ENCODE results near the gene TMEM97.

Gene TMEM97

DNA sequence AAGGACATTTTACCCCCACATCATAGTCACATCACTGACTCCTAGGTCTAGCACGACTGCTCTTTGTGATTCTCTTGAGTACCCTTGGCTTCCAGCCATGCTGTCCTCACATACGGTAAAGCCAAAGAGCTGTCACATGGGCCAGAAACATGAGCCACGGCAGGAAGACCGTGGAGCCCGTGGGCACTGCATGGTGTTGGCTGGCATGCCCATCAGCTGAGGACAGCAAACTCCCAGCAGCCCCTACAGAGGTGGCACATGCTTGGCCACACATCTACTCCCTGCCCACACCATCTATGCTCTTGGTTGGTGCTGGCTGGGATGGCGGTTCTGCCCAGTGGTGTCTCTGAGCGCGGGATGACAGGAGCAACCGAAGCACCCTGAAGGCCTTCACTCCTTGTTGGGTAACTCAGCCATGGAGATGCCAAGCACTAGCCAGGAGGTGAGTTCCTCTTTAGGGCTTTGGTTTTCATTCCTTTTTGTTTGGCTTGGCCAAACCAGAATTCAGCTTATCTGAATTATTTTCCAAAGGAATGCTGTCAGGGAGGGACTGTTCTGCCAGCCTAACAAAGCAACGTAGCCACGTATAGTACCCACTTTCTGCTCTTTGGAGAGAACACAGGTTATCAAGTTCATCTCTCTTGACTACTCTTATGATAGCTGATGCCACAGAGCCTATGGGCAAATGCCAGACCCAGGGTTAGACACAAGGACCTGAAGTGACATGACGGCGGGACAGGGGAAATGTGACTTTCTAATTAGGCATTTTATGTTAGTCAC lies 26.6 kb downstream of the TMEM97 start:
- TF ChIP-seq, protein P1, sequence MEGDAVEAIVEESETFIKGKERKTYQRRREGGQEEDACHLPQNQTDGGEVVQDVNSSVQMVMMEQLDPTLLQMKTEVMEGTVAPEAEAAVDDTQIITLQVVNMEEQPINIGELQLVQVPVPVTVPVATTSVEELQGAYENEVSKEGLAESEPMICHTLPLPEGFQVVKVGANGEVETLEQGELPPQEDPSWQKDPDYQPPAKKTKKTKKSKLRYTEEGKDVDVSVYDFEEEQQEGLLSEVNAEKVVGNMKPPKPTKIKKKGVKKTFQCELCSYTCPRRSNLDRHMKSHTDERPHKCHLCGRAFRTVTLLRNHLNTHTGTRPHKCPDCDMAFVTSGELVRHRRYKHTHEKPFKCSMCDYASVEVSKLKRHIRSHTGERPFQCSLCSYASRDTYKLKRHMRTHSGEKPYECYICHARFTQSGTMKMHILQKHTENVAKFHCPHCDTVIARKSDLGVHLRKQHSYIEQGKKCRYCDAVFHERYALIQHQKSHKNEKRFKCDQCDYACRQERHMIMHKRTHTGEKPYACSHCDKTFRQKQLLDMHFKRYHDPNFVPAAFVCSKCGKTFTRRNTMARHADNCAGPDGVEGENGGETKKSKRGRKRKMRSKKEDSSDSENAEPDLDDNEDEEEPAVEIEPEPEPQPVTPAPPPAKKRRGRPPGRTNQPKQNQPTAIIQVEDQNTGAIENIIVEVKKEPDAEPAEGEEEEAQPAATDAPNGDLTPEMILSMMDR (IDR thresholded peaks at IDR 0.05; ENCODE audit: control insufficient read depth, extremely low read depth, insufficient read depth): no peak
- no peak overlapping the region for H3K4me3 ChIP-seq (ENCODE audit: low read depth, low read length)
- DNase-seq (ENCODE audit: low read depth): no peak

GRCh38 chr17:28346199-28346580 lies 27.2 kb downstream of the TMEM97 start:
- H3K4me3 ChIP-seq (ENCODE audit: low read depth, low read length): no peak overlapping the region
- TF ChIP-seq, protein P1 (IDR thresholded peaks at IDR 0.05; ENCODE audit: control insufficient read depth, extremely low read depth, insufficient read depth): no peak
- no peak for DNase-seq (ENCODE audit: low read depth)

DNA sequence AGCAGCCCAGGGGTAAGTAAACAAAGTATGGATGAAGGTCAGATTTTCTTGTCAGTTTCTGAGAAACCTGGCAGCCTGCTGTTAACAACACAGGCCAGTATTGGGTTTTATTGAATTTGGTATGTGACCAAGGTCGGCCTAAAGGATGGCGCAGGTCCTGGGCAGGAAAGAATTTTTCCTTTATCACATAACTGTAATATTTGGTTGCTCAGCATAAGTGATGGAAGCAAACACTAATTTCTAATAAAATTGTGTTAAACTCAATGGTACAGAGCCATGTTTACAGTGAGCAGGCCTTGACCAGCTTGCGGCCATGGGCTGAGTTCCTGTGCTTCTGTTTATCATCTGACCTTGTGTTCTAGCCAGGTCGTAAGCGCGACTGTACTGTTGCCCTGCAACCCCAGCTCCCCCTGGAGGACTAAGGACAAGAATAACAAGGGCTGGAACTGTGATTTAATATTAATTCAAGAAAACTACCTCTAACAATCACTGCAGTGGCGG lies 27.8 kb downstream of the TMEM97 start:
- TF ChIP-seq, protein P1 (IDR thresholded peaks at IDR 0.05; ENCODE audit: control insufficient read depth, extremely low read depth, insufficient read depth): peak; percentile 81
- peak; percentile 81 for DNase-seq (ENCODE audit: low read depth)
- H3K4me3 ChIP-seq (ENCODE audit: low read depth, low read length): no peak overlapping the region

DNA sequence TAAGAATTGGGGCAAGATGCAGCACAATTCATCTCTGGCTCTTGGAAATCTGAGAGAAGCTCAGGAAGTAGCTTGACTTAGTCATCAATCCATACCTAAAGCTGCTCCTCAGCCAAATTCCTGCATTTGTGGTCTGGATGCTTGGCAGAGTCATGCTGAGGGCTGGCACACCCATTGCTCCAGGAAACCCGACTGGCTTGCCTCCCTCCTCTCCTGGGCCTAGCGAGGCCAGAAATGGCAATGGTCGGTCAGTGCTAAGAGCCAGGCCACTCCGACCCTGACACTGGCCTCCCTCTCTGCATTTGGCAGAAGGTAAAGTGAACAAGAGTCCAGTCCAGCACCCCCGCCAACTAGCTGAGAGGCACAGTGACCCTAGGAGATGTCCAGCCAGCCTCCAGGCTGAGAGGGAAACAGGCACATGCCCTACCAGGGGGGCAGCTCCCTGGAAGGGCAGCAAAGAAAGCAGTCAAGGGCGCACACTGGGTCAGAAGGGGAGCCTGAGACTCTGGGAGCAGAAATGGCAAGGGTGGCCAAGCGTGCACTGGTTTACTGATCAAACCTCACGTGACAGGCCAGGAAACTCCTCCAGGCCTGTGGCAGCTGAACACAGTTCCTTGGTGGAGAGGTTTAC lies 28.4 kb downstream of the TMEM97 start:
- no peak overlapping the region for H3K4me3 ChIP-seq (ENCODE audit: low read depth, low read length)
- TF ChIP-seq, protein P1 (IDR thresholded peaks at IDR 0.05; ENCODE audit: control insufficient read depth, extremely low read depth, insufficient read depth): no peak
- no peak for DNase-seq (ENCODE audit: low read depth)

DNA sequence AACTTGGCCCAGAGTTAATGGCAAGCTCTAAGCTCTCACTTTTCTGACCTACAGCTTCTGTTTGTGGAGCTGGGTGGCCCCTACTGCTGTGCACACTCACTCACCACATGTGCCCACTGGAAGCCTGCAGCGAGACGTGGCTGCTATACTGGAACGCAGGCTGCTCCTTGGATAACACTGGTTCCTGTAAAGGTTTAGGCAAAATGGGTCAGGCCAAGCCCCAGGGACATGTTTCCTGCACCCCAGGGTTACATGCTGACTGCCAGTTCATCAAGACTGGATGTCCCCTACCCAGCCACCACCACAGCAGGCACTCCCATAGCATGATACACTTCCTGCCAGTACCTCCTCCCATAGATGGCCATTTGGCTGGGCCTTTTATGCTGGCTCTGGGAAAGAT lies 30.0 kb downstream of the TMEM97 start:
- TF ChIP-seq, protein P1 (IDR thresholded peaks at IDR 0.05; ENCODE audit: control insufficient read depth, extremely low read depth, insufficient read depth): no peak
- no peak overlapping the region for H3K4me3 ChIP-seq (ENCODE audit: low read depth, low read length)
- no peak for DNase-seq (ENCODE audit: low read depth)

DNA sequence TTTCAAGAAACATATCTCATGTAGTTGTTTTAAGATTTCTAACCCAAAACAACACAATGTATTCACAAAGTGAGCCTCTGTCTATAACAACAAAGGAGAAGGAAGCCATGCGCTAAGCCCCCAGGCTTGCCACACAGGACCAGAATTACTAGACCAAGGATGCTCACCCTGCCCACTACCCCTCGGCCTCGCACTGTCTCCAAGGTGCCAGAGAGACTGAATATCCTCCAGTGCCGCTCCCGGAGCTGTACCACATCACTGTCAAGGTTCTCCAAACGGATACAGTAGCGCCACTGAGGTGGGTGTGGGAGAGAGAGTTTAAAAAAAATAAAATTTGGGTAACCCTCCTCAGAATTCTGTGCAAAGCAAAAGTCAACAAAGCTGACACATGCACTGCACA lies 31.3 kb downstream of the TMEM97 start:
- no peak overlapping the region for H3K4me3 ChIP-seq (ENCODE audit: low read depth, low read length)
- DNase-seq (ENCODE audit: low read depth): no peak
- TF ChIP-seq, protein P1 (IDR thresholded peaks at IDR 0.05; ENCODE audit: control insufficient read depth, extremely low read depth, insufficient read depth): no peak
